HepG2 (cell line): ENCODE measurements around the gene UTP4. TPM values are rescaled to one million over a fixed set of nuclear protein-coding genes. Genes with fewer than 3 reads are reported as not detected.
A peak's percentile ranks its signal among the peaks of the same experiment; 100 is the strongest.

Source experiments
- BRCA1 ChIP-seq: sonication (generic); formaldehyde crosslinking; IDR thresholded peaks from 2 replicates; pipeline ENCODE4 v1.4.0; 2020; ENCODE audit warnings: missing genetic modification reagents
- FOXK1 ChIP-seq: sonication (generic); formaldehyde crosslinking; IDR thresholded peaks from 2 replicates; pipeline ENCODE4 v1.4.0; 2020; ENCODE audit warnings: low read depth, missing genetic modification reagents, borderline replicate concordance
- GFI1 ChIP-seq: sonication (generic); formaldehyde crosslinking; IDR thresholded peaks from 2 replicates; pipeline ENCODE4 v1.5.0; 2020; ENCODE audit warnings: missing genetic modification reagents, mild to moderate bottlenecking, borderline replicate concordance
- KAT7 ChIP-seq: IDR thresholded peaks from 2 replicates; pipeline ENCODE4 v1.6.1; 2018; ENCODE audit warnings: borderline replicate concordance, missing compliant biosample characterization
- KAT8 ChIP-seq: IDR thresholded peaks from 2 replicates; pipeline ENCODE4 v1.6.1; 2016; ENCODE audit warnings: missing genetic modification reagents, missing compliant biosample characterization
- RELA ChIP-seq: sonication (generic); formaldehyde crosslinking; IDR thresholded peaks from 2 replicates; pipeline ENCODE4 v1.4.0; 2020; ENCODE audit warnings: missing genetic modification reagents
- REPIN1 ChIP-seq: sonication (generic); formaldehyde crosslinking; IDR thresholded peaks from 2 replicates; pipeline ENCODE4 v1.8.0; 2022; ENCODE audit warnings: missing genetic modification reagents, low read depth, mild to moderate bottlenecking, borderline replicate concordance
- RORA ChIP-seq: sonication (generic); formaldehyde crosslinking; IDR thresholded peaks from 2 replicates; pipeline ENCODE4 v1.5.0; 2020; ENCODE audit warnings: mild to moderate bottlenecking, missing genetic modification reagents, moderate library complexity
- SIN3B ChIP-seq: fragments of 150-350 bp; IDR thresholded peaks from 2 replicates; pipeline ENCODE4 v1.6.1; 2014; ENCODE audit warnings: low read length
- ZFP36L2 ChIP-seq: sonication (generic); formaldehyde crosslinking; IDR thresholded peaks from 2 replicates; pipeline ENCODE4 v1.4.0; 2020; ENCODE audit warnings: missing genetic modification reagents
- ZFP37 ChIP-seq: sonication (generic); formaldehyde crosslinking; IDR thresholded peaks from 2 replicates; pipeline ENCODE4 v1.4.0; 2020; ENCODE audit warnings: missing genetic modification reagents, borderline replicate concordance
- ZIK1 ChIP-seq: sonication (generic); formaldehyde crosslinking; IDR thresholded peaks from 2 replicates; pipeline ENCODE4 v1.5.0; 2020; ENCODE audit warnings: mild to moderate bottlenecking, low read depth, missing genetic modification reagents, borderline replicate concordance
- ZNF17 ChIP-seq: sonication (generic); formaldehyde crosslinking; IDR thresholded peaks from 2 replicates; pipeline ENCODE4 v1.5.0; 2020; ENCODE audit warnings: mild to moderate bottlenecking, missing genetic modification reagents
- ZNF317 ChIP-seq: sonication (generic); formaldehyde crosslinking; IDR thresholded peaks from 2 replicates; pipeline ENCODE4 v1.5.0; 2020; ENCODE audit warnings: mild to moderate bottlenecking, missing genetic modification reagents
- ZNF44 ChIP-seq: sonication (generic); formaldehyde crosslinking; IDR thresholded peaks from 2 replicates; pipeline ENCODE4 v1.5.1; 2020; ENCODE audit warnings: mild to moderate bottlenecking, missing genetic modification reagents
- ZNF652 ChIP-seq: IDR thresholded peaks from 2 replicates; pipeline ENCODE4 v1.6.1; 2016; ENCODE audit warnings: low read depth, borderline replicate concordance
- ZNF766 ChIP-seq: sonication (generic); formaldehyde crosslinking; IDR thresholded peaks from 2 replicates; pipeline ENCODE4 v1.5.0; 2020; ENCODE audit warnings: missing genetic modification reagents, borderline replicate concordance
- ZNF768 ChIP-seq: sonication (generic); formaldehyde crosslinking; IDR thresholded peaks from 2 replicates; pipeline ENCODE4 v1.4.0; 2020; ENCODE audit warnings: missing genetic modification reagents
- polyA plus RNA-seq, 8 experiments: library from polyadenylated mRNA; depleted of rRNA in 3 of 8; stranded (reverse) in 7 of 8; unstranded in 1 of 8; fragments of >200 nt; fragmentation: Illumina TruSeq in 4 of 8; extraction: Trizol in 4 of 8; gene quantifications; 2 replicates each; pipeline versions ENCODE4 v1.2.1 to v1.2.3, GENCODE V29; 2011 to 2016; ENCODE audit warnings: low read depth in 4 of 8, missing spikeins in 1 of 8, mixed read lengths in 1 of 8; ENCODE audit not compliant: insufficient read depth in 1 of 8
- total RNA-seq, 5 experiments: library from RNA; depleted of rRNA; stranded (reverse); fragments of >200 nt; fragmentation: Illumina TruSeq; extraction: Trizol; gene quantifications; 2 replicates each; pipeline ENCODE4 v1.2.3, GENCODE V29; 2016; ENCODE audit warnings: low read depth in 1 of 5
- TF ChIP-seq, protein P1 (sequence below): sonication (generic); formaldehyde crosslinking; IDR thresholded peaks from 2 replicates; pipeline ENCODE4 v1.4.0; 2020; ENCODE audit warnings: mild to moderate bottlenecking, missing genetic modification reagents
- TF ChIP-seq, protein P2 (sequence below), 2 experiments: sonication (generic) in 1 of 2; formaldehyde crosslinking in 1 of 2; IDR thresholded peaks; 2 replicates each; pipeline versions ENCODE4 v1.5.1 to v1.6.1; 2011 to 2020; ENCODE audit warnings: borderline replicate concordance in 1 of 2, low read depth in 1 of 2, low read length in 1 of 2, mild to moderate bottlenecking in 1 of 2, missing genetic modification reagents in 1 of 2, moderate library complexity in 1 of 2
- TF ChIP-seq, protein P3 (sequence below): sonication (generic); formaldehyde crosslinking; IDR thresholded peaks from 2 replicates; pipeline ENCODE4 v1.4.0; 2020; ENCODE audit warnings: missing genetic modification reagents, borderline replicate concordance
- TF ChIP-seq, protein P4 (sequence below): IDR thresholded peaks from 2 replicates; pipeline ENCODE4 v1.6.1; 2016; ENCODE audit warnings: mild to moderate bottlenecking

UTP4 gene
- total and polyA plus RNA-seq, 2 of the 13 experiments (the other 11 are each of a cell fraction or from before 2014, with no cell fraction given): 30.0 to 85.8 TPM

DNA sequence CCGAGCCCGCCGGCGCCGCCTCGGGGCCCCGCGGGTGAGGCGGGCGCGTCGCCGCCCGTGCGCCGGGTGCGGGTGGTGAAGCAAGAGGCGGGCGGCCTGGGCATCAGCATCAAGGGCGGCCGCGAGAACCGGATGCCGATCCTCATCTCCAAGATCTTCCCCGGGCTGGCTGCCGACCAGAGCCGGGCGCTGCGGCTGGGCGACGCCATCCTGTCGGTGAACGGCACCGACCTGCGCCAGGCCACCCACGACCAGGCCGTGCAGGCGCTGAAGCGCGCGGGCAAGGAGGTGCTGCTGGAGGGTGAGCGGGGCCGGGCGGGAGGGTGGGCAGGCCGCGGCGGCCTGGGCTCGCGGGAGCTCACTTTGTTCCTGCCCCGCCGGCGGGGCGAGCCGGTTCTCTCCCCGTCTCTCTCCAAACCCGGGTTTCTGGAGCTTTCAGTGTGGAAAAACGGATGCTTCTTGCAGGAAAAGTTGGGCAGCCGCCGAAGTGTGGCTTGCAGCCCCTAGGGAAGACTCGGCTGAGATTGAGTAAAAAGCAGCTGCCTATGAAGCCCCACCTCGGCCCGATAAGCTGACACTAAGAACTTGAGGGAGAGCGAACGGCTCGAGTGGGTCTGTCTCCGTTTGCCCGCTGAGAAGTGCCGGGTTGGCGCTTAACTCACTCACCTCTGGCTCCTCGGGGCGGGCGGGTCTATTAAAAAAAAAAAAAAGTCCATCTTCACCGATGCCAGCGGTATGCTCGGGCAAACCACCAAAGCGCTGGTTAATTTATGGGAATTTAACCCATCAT lies 55.2 kb downstream of the UTP4 start (continued):
- TF ChIP-seq ZIK1 (CRISPR knock-in tag) (no peak), ZNF766 (CRISPR knock-in tag) (0 out of 2 replicates have a peak, but pooled peaks have one; percentile 28), ZNF652 (CRISPR knock-in tag) (0 out of 2 replicates have a peak, but pooled peaks have one; percentile 62), ZFP37 (CRISPR knock-in tag) (no peak; the same call in 1 of the 2 replicates), GFI1 (CRISPR knock-in tag) (no peak), BRCA1 (CRISPR knock-in tag) (no peak), RORA (CRISPR knock-in tag) (no peak), REPIN1 (CRISPR knock-in tag) (no peak), ZNF768 (CRISPR knock-in tag) (no peak; the same call in 1 of the 2 replicates), ZNF317 (CRISPR knock-in tag) (0 out of 2 replicates have a peak, but pooled peaks have one; percentile 8), RELA (no peak), ZNF17 (CRISPR knock-in tag) (no peak), KAT7 (CRISPR knock-in tag) (peak; percentile 5; the same call in 1 of the 2 replicates), KAT8 (CRISPR knock-in tag) (0 out of 2 replicates have a peak, but pooled peaks have one; percentile 19), SIN3B (no peak), ZFP36L2 (no peak), FOXK1 (CRISPR knock-in tag) (no peak), ZNF44 (0 out of 2 replicates have a peak, but pooled peaks have one; percentile 33)
- TF ChIP-seq, protein P1, sequence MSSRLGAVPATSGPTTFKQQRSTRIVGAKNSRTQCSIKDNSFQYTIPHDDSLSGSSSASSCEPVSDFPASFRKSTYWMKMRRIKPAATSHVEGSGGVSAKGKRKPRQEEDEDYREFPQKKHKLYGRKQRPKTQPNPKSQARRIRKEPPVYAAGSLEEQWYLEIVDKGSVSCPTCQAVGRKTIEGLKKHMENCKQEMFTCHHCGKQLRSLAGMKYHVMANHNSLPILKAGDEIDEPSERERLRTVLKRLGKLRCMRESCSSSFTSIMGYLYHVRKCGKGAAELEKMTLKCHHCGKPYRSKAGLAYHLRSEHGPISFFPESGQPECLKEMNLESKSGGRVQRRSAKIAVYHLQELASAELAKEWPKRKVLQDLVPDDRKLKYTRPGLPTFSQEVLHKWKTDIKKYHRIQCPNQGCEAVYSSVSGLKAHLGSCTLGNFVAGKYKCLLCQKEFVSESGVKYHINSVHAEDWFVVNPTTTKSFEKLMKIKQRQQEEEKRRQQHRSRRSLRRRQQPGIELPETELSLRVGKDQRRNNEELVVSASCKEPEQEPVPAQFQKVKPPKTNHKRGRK (CRISPR knock-in tag): no peak
- TF ChIP-seq, protein P2, sequence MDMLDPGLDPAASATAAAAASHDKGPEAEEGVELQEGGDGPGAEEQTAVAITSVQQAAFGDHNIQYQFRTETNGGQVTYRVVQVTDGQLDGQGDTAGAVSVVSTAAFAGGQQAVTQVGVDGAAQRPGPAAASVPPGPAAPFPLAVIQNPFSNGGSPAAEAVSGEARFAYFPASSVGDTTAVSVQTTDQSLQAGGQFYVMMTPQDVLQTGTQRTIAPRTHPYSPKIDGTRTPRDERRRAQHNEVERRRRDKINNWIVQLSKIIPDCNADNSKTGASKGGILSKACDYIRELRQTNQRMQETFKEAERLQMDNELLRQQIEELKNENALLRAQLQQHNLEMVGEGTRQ (IDR thresholded peaks at IDR 0.05; ENCODE audit: low read depth, low read length): no peak
- TF ChIP-seq, protein P2 (CRISPR knock-in tag; IDR thresholded peaks at IDR 0.05; ENCODE audit: borderline replicate concordance): no peak
- TF ChIP-seq, protein P3, sequence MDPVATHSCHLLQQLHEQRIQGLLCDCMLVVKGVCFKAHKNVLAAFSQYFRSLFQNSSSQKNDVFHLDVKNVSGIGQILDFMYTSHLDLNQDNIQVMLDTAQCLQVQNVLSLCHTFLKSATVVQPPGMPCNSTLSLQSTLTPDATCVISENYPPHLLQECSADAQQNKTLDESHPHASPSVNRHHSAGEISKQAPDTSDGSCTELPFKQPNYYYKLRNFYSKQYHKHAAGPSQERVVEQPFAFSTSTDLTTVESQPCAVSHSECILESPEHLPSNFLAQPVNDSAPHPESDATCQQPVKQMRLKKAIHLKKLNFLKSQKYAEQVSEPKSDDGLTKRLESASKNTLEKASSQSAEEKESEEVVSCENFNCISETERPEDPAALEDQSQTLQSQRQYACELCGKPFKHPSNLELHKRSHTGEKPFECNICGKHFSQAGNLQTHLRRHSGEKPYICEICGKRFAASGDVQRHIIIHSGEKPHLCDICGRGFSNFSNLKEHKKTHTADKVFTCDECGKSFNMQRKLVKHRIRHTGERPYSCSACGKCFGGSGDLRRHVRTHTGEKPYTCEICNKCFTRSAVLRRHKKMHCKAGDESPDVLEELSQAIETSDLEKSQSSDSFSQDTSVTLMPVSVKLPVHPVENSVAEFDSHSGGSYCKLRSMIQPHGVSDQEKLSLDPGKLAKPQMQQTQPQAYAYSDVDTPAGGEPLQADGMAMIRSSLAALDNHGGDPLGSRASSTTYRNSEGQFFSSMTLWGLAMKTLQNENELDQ (CRISPR knock-in tag): no peak
- TF ChIP-seq, protein P4, sequence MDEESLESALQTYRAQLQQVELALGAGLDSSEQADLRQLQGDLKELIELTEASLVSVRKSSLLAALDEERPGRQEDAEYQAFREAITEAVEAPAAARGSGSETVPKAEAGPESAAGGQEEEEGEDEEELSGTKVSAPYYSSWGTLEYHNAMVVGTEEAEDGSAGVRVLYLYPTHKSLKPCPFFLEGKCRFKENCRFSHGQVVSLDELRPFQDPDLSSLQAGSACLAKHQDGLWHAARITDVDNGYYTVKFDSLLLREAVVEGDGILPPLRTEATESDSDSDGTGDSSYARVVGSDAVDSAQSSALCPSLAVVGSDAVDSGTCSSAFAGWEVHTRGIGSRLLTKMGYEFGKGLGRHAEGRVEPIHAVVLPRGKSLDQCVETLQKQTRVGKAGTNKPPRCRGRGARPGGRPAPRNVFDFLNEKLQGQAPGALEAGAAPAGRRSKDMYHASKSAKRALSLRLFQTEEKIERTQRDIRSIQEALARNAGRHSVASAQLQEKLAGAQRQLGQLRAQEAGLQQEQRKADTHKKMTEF (CRISPR knock-in tag): 0 out of 2 replicates have a peak, but pooled peaks have one; percentile 10
